Stomach (tissue), 4 donors: Measurements from ENCODE around the gene SVIL.

Experiments used
- EP300 ChIP-seq: sonication (generic); formaldehyde crosslinking; IDR thresholded peaks from one replicate; pipeline ENCODE4 v1.6.1; 2017; ENCODE audit warnings: antibody characterized with exemption
- POLR2AphosphoS5 ChIP-seq, 3 donors: sonication (generic); formaldehyde crosslinking; IDR thresholded peaks; one replicate each; pipeline ENCODE4 v1.6.1; 2016; ENCODE audit warnings: antibody characterized with exemption in 3 of 3
- TF ChIP-seq, protein P1 (sequence below), 7 experiments: fragments of 450-650 bp in 4 of 7; fragments of 200-600 bp in 3 of 7; sonication (generic) in 3 of 7; IDR thresholded peaks; one replicate each; pipeline ENCODE4 v1.5.1; 2016 to 2019; ENCODE audit warnings: antibody characterized with exemption in 7 of 7, control low read depth in 2 of 7, mild to moderate bottlenecking in 1 of 7

DNA sequence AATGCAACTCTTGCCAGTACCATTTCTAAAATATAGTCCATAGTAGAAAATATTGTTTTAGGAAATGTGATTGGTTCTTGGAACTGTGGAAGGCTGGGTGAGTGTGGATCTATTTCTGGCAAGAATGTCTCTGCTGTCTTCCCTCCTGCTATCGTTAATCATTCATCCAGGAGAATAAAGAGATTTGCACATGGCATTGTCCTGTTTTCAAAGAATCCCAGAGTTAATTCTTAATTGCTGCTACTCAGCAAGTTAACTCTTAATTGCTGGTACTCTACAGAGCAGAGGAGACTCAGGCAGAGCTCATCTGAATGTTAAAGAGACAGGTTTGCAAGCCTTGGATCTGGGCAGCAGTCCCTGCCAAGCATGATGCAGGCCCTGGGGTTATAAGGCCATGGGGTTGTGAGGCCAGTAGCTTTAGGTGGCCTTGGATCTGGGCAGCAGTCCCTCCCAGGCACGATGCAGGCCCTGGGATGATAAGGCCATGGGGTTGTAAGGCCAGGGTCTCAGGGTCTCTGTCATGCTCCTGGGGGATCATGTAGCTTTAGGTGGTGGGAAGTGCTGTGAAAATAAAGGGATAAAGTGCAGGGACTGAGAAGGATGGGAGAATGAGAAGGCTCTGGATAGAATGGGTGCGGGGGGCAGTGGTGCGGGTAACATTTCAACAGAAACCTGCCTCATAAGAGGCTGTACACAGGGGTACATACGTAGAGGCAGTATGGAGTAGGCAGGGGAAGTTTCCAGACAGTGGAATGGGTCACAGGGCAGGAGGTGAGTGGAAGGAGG, 162.3 kb downstream of the SVIL start:
- TF ChIP-seq, protein P1, sequence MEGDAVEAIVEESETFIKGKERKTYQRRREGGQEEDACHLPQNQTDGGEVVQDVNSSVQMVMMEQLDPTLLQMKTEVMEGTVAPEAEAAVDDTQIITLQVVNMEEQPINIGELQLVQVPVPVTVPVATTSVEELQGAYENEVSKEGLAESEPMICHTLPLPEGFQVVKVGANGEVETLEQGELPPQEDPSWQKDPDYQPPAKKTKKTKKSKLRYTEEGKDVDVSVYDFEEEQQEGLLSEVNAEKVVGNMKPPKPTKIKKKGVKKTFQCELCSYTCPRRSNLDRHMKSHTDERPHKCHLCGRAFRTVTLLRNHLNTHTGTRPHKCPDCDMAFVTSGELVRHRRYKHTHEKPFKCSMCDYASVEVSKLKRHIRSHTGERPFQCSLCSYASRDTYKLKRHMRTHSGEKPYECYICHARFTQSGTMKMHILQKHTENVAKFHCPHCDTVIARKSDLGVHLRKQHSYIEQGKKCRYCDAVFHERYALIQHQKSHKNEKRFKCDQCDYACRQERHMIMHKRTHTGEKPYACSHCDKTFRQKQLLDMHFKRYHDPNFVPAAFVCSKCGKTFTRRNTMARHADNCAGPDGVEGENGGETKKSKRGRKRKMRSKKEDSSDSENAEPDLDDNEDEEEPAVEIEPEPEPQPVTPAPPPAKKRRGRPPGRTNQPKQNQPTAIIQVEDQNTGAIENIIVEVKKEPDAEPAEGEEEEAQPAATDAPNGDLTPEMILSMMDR (IDR thresholded peaks at IDR 0.05) = no peak
- TF ChIP-seq EP300 (no peak), POLR2AphosphoS5 (IDR thresholded peaks at IDR 0.05) (no peak)
